Stimulated activated CD4-positive, alpha-beta T cell treated with anti-CD3 and anti-CD28 coated beads, Interleukin-15, amount 100 ng/mL, for 24 hours (primary cell): ENCODE results near the gene ARHGEF6.
"Not testable (repeated sequence)": the region's sequence is repeated elsewhere in the genome, so short reads cannot be mapped to it uniquely, and the experiment has no call there.

Experiments
- DNase-seq: peaks from one replicate; pipeline ENCODE4 v3.0.0-alpha.2; 2020

The ARHGEF6 gene

GRCh38 chrX:136780241-136780640, 491 bp downstream of the ARHGEF6 start:
- DNase-seq = no peak

- peak; percentile 6 for DNase-seq
Measured at GRCh38 chrX:136779346-136779781, 1.4 kb downstream of the ARHGEF6 start.

GRCh38 chrX:136778916-136779315, 1.8 kb downstream of the ARHGEF6 start:
- no peak for DNase-seq

- no peak for DNase-seq
Measured at GRCh38 chrX:136778020-136778419, 2.7 kb downstream of the ARHGEF6 start.

- no peak for DNase-seq
Measured at GRCh38 chrX:136773648-136774047, 7.1 kb downstream of the ARHGEF6 start.

GRCh38 chrX:136771869-136772268, 8.9 kb downstream of the ARHGEF6 start:
- not testable (repeated sequence) for DNase-seq

DNA sequence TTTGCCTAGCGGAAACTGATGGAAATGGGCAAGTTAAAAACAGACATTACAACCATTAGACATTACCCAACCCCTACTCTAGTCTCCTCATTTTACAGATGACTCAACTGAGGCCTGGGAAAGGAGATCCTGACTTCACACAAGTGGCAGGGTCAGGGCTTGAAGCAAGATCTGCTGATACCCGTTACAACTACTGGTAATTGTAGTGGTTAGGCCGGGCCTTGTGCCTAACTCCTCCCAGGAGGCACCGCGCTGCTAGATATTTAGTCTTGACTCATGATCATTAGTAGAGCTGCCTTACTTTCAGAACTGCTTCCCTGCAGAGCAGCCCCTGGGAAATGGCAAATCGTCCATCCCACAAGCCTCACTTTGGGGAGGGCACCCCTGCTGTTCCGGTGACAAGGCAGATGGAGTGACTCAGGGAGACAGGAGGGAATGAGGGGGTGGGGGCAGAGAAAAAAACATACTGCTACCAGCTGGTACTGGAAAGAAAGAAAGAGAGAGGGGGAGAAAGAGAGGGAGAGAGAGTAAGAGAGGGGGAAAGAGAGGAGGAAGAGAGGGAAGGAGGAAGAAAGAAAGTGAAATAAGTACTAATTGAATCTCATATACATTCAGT, 12.2 kb downstream of the ARHGEF6 start:
- DNase-seq = peak; percentile 74

GRCh38 chrX:136767104-136767941, 13.4 kb downstream of the ARHGEF6 start:
- DNase-seq = peak; percentile 65

DNA sequence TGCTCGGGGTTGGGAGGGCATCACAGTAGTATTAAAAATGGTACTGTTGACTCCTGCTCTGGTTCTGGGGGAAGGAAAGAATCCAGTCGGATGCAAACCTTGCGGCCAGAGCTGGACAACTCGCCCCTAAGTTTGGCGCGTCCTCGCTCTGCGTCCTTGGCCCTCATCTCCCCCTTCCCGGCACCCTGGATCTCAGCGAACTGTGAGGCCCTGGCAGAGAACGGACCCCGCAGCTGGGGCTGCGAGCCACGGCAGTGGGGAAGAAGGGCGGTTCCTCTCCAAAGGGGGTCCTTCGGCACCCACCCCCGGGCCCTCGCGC, 14.0 kb downstream of the ARHGEF6 start:
- DNase-seq = no peak

GRCh38 chrX:136765821-136766356, 14.8 kb downstream of the ARHGEF6 start:
- no peak for DNase-seq

DNA sequence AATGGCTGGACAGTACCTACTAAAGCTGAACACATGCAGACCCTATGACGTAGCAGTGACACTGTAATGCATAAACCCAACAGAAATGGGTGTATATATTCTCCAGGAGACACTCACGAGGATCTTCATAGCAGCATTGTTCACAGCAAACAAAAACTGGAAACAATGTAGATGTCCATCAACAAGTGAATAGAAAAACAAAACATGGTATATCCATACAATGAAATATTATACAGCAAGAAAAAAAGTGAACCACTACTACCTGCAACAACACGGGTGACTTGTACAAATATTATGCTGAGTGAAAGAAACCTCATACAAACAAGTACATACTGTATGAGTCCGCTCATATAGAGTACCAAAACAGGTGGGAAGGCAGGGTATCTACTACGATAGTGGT, 16.5 kb downstream of the ARHGEF6 start:
- DNase-seq = no peak

DNA sequence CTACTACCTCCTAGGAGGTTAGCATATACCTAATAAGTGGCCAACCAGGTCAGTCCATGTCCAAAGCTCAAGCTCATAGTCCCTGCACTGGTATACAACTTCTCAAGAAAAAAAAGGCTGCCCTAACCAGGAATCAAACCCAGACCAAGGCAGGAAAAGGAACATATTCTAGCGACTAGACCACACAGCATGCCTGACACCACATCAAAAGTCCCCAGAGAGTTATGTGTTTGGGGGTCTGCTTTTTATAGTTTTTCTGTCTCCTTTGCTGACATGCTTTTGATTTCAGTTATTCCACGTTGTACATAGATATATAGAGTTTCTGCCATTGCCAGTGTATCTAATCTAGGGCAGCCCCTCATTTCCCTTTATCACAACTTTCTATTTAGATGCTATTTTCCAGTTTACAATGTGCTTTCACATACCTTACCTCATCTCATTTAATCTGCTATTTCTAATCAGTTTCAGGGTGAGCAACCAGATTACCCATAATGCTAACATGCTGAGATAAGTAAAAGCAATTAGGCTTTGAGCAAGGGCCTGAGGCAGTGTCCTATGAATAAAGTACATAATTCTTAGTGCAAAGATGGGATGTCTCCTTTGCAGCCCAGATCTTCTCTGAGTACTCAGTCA, 17.8 kb downstream of the ARHGEF6 start:
- no peak for DNase-seq

GRCh38 chrX:136761421-136761820, 19.3 kb downstream of the ARHGEF6 start:
- no peak for DNase-seq

- no peak for DNase-seq
Measured at GRCh38 chrX:136759968-136760367, 20.8 kb downstream of the ARHGEF6 start.

DNA sequence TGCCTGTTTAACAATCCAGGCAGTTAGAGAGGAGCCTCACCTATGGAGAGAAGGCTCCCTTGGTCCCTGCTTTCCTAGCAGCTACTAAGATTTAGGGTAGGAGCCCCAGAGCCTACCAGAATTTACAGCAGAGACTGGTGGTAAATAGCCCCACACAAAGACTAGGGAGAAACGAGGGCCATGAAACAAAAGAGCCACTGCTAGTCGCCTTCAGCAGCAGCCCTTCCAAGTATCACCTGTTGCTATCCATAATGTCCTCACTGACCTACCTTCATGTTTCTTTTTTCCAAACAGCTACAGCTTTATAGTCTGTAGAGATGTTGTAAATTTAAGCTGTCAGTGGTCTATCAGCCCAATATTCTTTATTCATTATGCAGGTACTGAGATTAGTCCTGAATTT, 25.3 kb downstream of the ARHGEF6 start:
- no peak for DNase-seq

DNA sequence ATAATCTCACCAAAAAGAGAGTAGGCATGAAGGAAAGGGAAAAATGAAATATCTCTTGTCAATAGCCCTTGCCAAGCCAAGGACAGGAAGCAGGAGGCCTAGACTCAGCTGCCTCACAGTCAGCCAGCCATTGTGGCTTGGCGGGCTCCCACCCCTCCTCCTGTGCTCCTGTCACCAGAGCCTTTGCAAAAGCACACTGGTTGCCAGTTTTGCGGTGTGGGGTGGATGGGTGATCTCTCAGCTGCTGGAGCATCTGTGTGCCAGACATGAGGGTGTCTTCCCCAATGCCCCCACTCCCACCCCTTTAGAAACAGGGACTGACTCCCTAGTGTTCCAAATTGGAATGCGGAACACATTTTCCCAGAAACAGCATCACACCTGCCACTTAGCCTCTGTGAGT, 26.1 kb downstream of the ARHGEF6 start:
- peak; percentile 20 for DNase-seq

- no peak for DNase-seq
Measured at GRCh38 chrX:136752796-136753195, 27.9 kb downstream of the ARHGEF6 start.

- DNase-seq = no peak
Measured at GRCh38 chrX:136752346-136752745, 28.4 kb downstream of the ARHGEF6 start.

- no peak for DNase-seq
Measured at GRCh38 chrX:136750364-136750763, 30.4 kb downstream of the ARHGEF6 start.

DNA sequence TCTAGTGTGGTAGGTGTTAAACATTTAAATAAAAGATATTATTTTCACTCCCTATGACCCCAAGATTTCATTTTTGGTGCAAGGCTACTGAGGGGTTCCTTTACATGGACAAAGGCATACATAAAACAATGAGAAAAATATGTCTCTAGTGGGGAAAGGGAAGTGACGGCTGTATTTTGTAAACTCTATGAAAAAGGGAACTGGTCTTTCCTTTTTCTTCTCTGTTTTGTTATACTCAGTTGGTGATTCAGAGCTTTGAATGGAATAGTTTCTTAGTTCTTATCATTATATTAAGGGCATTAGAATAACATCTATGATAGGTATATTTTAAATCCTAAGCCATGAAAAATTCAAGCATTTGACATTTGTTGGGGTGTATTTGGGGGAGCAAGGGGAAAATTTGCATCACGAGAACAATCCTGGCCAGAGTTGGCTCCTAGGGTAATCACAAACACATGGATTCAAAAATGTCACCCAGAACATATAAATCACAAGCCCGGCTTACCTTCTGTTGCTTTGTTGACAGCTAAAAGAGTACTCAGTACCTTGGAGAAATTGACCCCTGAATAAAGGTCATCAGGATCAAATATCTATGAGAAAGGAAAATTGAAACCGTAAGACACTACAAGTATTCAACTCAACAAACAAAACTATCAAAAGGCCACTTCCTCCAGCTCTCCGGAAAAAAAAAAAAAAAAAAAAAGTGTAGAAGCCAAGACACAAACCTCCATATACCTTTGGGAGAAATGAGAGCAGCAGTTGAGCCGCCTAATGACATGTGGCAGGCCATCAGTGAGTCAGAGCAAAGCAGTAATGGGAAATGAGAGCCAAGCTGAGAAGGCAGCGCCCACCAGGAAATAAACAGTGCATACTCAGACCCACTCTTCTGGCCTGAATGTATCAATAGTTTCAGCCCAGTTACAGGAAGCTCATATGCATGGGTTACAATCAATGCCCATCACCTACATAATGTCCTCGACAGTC, 33.4 kb downstream of the ARHGEF6 start:
- DNase-seq = peak; percentile 42

DNA sequence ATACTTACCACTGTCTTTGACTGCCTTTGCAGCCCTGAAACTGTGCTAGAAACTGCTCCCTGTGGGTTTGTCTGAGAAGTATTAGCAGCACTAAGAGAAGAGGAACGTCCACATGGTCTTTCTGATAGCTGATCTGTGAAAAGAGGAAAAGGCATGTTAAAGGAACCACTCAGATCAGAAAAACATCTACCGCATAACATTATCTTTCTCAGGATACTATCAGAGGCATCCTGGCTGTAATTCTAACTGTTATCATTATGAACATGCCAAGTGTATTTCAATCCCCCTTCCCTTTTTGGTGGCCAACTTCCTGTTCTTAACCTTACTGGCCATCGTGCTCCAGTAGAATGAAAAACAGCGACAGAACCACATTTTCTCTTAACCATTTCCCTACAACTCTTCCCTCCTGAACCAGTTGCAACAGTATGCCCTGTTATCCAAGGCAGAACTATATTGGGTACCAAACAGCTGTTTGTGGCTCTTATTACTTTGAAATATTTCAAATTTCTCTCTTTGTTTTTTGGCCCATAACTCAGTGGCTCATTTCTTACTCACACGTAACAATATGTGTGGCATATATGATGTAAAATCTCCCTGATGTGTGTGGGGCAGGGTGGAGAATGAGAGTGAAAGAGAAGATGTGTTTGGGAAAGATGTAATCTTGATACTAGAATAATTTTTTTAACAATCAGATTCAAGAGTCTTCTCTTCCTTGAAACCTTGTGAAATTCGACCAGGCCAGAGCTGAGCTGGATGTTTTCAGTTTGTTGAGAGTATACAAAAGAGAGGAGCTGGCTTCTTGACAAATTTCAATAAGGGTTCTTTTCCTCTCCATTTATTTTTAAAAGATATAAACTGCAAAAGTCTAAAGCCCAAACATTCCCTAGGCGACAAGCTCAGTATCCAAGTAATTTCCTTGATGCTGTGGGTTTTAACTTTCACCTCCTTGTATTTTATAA, 35.2 kb downstream of the ARHGEF6 start:
- DNase-seq = no peak
